ENCODE measurements around the gene PNPLA6. TPM values are rescaled to one million over a fixed set of nuclear protein-coding genes. Genes with fewer than 3 reads are reported as not detected.

Gene PNPLA6
- total and polyA plus RNA-seq, 2 of the 4 experiments (the other 2 are of a cell fraction): 17.9 to 52.7 TPM

- BruUV-seq (replicated peaks): no TSS peak
- no peak overlapping the region for H3K23ac ChIP-seq (ENCODE audit: low read depth, low read length)
- no peak overlapping the region for H2BK20ac ChIP-seq (ENCODE audit: low read depth, low read length)
- H3K36me3 ChIP-seq (ENCODE audit: control insufficient read depth, insufficient read depth, low read length): no peaks in the 10 kb centered on the region
- in situ Hi-C loops (cut with MboI; ENCODE audit: low sequenced_read_pairs): no loop called here
- no peaks in the 10 kb centered on the region for H3K9me1 ChIP-seq (ENCODE audit: insufficient read depth, low read length)
- no peak for DNase-seq
- H2BK5ac ChIP-seq (ENCODE audit: low read depth, low read length, poor library complexity, severe bottlenecking): no peak overlapping the region
- no peak overlapping the region for H4K5ac ChIP-seq (ENCODE audit: low read depth, low read length)
- no peak overlapping the region for H3K56ac ChIP-seq (ENCODE audit: extremely low read depth, insufficient read depth, low read length)
- peaks cover 4% of the 10 kb centered on the region; the same call in 1 of the 2 replicates for H3K27me3 ChIP-seq (ENCODE audit: control insufficient read depth, insufficient read depth, low read length)
- no peak overlapping the region for H2AK5ac ChIP-seq (ENCODE audit: low read depth, low read length)
- H3K9ac ChIP-seq (ENCODE audit: low read depth, low read length): no peak overlapping the region
- no peaks in the 10 kb centered on the region for H3K79me1 ChIP-seq (ENCODE audit: low read depth in 1 of 2, low read length in 2 of 2)
- no peak overlapping the region for H3K18ac ChIP-seq (ENCODE audit: low read depth, low read length)
- H3K4me2 ChIP-seq (ENCODE audit: low read depth, low read length): no peak overlapping the region
- POLR2A ChIA-PET (ENCODE audit: unreplicated experiment): no interaction called here
- H3K14ac ChIP-seq (replicated peaks; ENCODE audit: low read depth, low read length): no peak overlapping the region
- H2AFZ ChIP-seq (replicated peaks; ENCODE audit: low read length, poor library complexity): no peak overlapping the region
- H2BK15ac ChIP-seq (ENCODE audit: low read depth, low read length): no peak overlapping the region
- WGBS, 2 experiments (ENCODE audit: extremely low coverage in 2 of 2, insufficient read length in 1 of 2): 73% methylated on average over 3 of the region's 17 CpGs; no CpG with 5 or more reads in 1 of the 2 experiments
- H3K27ac ChIP-seq (ENCODE audit: insufficient read depth, low read length): no peak overlapping the region
- H3K4ac ChIP-seq (ENCODE audit: low read depth, low read length): no peak overlapping the region
- H3K9me3 ChIP-seq (ENCODE audit: control insufficient read depth, insufficient read depth, low read length): no peaks in the 10 kb centered on the region
- H3K4me1 ChIP-seq (ENCODE audit: control insufficient read depth, insufficient read depth, low read length): no peaks in the 10 kb centered on the region
- ATAC-seq (ENCODE audit: low read depth): no peak
- dilution Hi-C loops (cut with HindIII; ENCODE audit: low sequenced_read_pairs, unreplicated experiment): no loop called here
- H4K91ac ChIP-seq (ENCODE audit: insufficient read depth, low read depth, low read length): no peak overlapping the region
- intact Hi-C loops (cut with micrococcal nuclease): no loop called here
- TF ChIP-seq, protein P1, sequence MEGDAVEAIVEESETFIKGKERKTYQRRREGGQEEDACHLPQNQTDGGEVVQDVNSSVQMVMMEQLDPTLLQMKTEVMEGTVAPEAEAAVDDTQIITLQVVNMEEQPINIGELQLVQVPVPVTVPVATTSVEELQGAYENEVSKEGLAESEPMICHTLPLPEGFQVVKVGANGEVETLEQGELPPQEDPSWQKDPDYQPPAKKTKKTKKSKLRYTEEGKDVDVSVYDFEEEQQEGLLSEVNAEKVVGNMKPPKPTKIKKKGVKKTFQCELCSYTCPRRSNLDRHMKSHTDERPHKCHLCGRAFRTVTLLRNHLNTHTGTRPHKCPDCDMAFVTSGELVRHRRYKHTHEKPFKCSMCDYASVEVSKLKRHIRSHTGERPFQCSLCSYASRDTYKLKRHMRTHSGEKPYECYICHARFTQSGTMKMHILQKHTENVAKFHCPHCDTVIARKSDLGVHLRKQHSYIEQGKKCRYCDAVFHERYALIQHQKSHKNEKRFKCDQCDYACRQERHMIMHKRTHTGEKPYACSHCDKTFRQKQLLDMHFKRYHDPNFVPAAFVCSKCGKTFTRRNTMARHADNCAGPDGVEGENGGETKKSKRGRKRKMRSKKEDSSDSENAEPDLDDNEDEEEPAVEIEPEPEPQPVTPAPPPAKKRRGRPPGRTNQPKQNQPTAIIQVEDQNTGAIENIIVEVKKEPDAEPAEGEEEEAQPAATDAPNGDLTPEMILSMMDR (conservative IDR thresholded peaks at IDR 0.05; ENCODE audit: low read depth, low read length): no peak
- TF ChIP-seq BHLHE40 (IDR thresholded peaks at IDR 0.05; ENCODE audit: low read depth, low read length) (no peak), SMC3 (IDR thresholded peaks at IDR 0.05; ENCODE audit: low read depth, low read length) (no peak), RAD21 (IDR thresholded peaks at IDR 0.05; ENCODE audit: low read length) (no peak), NFE2L2 (IDR thresholded peaks at IDR 0.05; ENCODE audit: low read depth, low read length) (no peak), FOS (IDR thresholded peaks at IDR 0.05; ENCODE audit: low read depth, low read length) (no peak), CHD1 (IDR thresholded peaks at IDR 0.05; ENCODE audit: low read depth, low read length) (no peak), RFX5 (IDR thresholded peaks at IDR 0.05; ENCODE audit: low read depth, low read length) (no peak), CEBPB (IDR thresholded peaks at IDR 0.05; ENCODE audit: low read depth, low read length) (no peak), MAZ (IDR thresholded peaks at IDR 0.05; ENCODE audit: borderline replicate concordance, low read depth, low read length) (no peak), POLR2A (IDR thresholded peaks at IDR 0.05; ENCODE audit: low read depth, low read length) (no peak)
- TF ChIP-seq, protein P2, sequence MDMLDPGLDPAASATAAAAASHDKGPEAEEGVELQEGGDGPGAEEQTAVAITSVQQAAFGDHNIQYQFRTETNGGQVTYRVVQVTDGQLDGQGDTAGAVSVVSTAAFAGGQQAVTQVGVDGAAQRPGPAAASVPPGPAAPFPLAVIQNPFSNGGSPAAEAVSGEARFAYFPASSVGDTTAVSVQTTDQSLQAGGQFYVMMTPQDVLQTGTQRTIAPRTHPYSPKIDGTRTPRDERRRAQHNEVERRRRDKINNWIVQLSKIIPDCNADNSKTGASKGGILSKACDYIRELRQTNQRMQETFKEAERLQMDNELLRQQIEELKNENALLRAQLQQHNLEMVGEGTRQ (IDR thresholded peaks at IDR 0.05; ENCODE audit: low read depth, low read length): no peak
- no peak overlapping the region for H2BK120ac ChIP-seq (ENCODE audit: low read depth, low read length)
- CTCF ChIA-PET: no interaction called here
- no peaks in the 10 kb centered on the region for H4K20me1 ChIP-seq (ENCODE audit: insufficient read depth, low read length)
- no peak overlapping the region for H3K4me3 ChIP-seq (ENCODE audit: insufficient read depth, low read depth, low read length)
- H2AK9ac ChIP-seq (replicated peaks; ENCODE audit: low read depth, low read length, poor library complexity): no peak overlapping the region
- no peak overlapping the region for H4K8ac ChIP-seq (ENCODE audit: low read depth in 2 of 2, low read length in 2 of 2)
Measured at GRCh38 chr19:7606289-7606688, 70.8 kb downstream of the PNPLA6 start.
